Measurements from ENCODE around the gene NSG2. TPM values are rescaled to one million over a fixed set of nuclear protein-coding genes. Genes with fewer than 3 reads are reported as not detected.

Gene NSG2
- total RNA-seq, 1 experiment from 2014 or later, result not detected

DNA sequence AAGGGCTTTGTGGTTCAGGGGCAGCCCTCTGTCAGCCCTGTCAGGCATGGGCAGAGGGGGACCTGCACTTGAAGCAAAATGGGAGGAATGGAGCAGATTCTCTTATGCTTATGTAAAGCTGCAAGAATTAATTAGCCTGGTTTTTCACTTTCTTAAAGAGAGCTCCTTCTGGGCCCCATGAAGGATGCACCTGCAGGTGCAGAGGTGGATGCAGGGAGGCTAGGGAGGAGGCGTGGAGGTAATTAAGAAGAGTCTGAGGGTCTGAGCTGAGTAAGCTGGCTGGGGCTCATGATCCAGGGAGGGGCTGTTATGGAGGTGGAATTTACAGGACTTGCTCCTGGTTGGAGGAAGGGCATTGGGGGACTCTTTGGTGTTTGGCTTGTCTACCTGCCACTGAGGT, 22.0 kb downstream of the NSG2 start:
- no peaks in the 10 kb centered on the region for H3K4me1 Mint-ChIP-seq (ENCODE audit: insufficient read depth, unreplicated experiment)
- ChIA-PET POLR2A (interaction anchor here (1.1 kb wide), 2 partner anchors 19 to 195 kb away, joined by 3 read pairs; no protein-coding TSS in a partner anchor), CTCF (interaction anchor here (0.6 to 1.4 kb wide), 5 partner anchors 22 to 250 kb away, joined by 3 to 5 read pairs (median 3); partner anchors contain the start of gene NSG2)
- H3K27me3 Mint-ChIP-seq (ENCODE audit: insufficient read depth, unreplicated experiment), result peaks cover 33% of the 10 kb centered on the region
- TF ChIP-seq, protein P1, sequence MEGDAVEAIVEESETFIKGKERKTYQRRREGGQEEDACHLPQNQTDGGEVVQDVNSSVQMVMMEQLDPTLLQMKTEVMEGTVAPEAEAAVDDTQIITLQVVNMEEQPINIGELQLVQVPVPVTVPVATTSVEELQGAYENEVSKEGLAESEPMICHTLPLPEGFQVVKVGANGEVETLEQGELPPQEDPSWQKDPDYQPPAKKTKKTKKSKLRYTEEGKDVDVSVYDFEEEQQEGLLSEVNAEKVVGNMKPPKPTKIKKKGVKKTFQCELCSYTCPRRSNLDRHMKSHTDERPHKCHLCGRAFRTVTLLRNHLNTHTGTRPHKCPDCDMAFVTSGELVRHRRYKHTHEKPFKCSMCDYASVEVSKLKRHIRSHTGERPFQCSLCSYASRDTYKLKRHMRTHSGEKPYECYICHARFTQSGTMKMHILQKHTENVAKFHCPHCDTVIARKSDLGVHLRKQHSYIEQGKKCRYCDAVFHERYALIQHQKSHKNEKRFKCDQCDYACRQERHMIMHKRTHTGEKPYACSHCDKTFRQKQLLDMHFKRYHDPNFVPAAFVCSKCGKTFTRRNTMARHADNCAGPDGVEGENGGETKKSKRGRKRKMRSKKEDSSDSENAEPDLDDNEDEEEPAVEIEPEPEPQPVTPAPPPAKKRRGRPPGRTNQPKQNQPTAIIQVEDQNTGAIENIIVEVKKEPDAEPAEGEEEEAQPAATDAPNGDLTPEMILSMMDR (IDR thresholded peaks at IDR 0.05; ENCODE audit: unreplicated experiment), result no peak
- no peak for DNase-seq (ENCODE audit: unreplicated experiment)
- no peak overlapping the region for H3K4me3 Mint-ChIP-seq (ENCODE audit: unreplicated experiment)
- BruUV-seq (replicated peaks), result no TSS peak
- no peaks in the 10 kb centered on the region for H3K9me3 Mint-ChIP-seq (ENCODE audit: unreplicated experiment)
- intact Hi-C loops (cut with micrococcal nuclease), result no loop called here
- no peaks in the 10 kb centered on the region for H3K36me3 Mint-ChIP-seq (ENCODE audit: insufficient read depth, unreplicated experiment)
- no peak overlapping the region for H3K27ac Mint-ChIP-seq (ENCODE audit: low read depth, unreplicated experiment)

DNA sequence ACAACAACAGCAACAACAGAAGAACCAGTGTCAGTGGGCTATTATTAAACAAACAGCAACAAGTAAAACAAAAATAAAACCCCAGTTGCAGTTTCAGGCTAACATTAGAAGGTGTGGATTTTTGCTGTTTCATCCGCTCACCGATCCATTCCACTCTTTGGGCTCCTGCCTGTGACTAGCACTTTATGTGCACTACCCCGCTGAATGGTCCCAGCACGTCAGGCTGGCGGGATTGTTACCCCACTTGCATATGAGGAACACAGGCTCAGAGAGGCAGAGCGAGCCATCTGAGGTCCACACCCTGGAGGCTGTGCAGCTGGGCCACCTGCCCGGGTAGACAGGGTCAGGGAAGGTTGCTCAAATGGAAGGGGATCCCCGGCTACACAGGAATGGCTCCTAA, 26.0 kb downstream of the NSG2 start:
- Mint-ChIP-seq H3K27me3 (ENCODE audit: insufficient read depth, unreplicated experiment) (no peaks in the 10 kb centered on the region), H3K36me3 (ENCODE audit: insufficient read depth, unreplicated experiment) (no peaks in the 10 kb centered on the region), H3K27ac (ENCODE audit: low read depth, unreplicated experiment) (no peak overlapping the region), H3K4me1 (ENCODE audit: insufficient read depth, unreplicated experiment) (no peaks in the 10 kb centered on the region), H3K4me3 (ENCODE audit: unreplicated experiment) (no peak overlapping the region), H3K9me3 (ENCODE audit: unreplicated experiment) (no peaks in the 10 kb centered on the region)
- POLR2A ChIA-PET, result no interaction called here
- TF ChIP-seq, protein P1 (IDR thresholded peaks at IDR 0.05; ENCODE audit: unreplicated experiment), result no peak
- DNase-seq (ENCODE audit: unreplicated experiment), result no peak
- CTCF ChIA-PET, result interaction anchor here (0.6 kb wide), 1 partner anchor 244 kb away, joined by 3 read pairs; no protein-coding TSS in a partner anchor
- BruUV-seq (replicated peaks), result no TSS peak
- intact Hi-C loops (cut with micrococcal nuclease), result no loop called here

DNA sequence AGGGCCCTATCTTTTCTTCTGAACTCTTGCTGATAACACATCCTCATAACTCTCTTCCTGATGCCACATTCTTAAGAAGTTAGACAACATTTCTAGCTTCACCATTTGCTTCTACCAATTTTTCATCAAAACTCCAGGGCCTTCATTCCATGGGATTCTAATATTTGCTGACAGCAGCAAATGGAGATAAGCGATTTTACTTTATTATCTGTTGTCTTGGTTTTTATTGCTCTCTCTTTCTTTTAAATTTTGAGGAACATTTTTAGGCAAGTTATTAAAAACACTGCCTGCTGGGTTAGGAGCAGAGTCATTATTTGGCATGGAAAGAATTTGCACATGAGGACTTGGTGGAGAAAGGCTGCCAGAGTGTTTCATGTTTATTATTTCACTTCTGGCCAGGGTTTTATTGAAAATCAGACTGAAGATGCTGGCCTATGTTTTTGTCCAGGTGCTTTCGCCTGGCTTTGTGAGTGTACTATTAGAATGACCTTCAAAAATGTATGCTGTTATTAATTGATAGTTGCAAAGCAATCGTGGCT, 27.7 kb downstream of the NSG2 start:
- Mint-ChIP-seq H3K4me1 (ENCODE audit: insufficient read depth, unreplicated experiment) (peaks cover 3% of the 10 kb centered on the region), H3K36me3 (ENCODE audit: insufficient read depth, unreplicated experiment) (peaks cover 5% of the 10 kb centered on the region), H3K9me3 (ENCODE audit: unreplicated experiment) (no peaks in the 10 kb centered on the region), H3K27me3 (ENCODE audit: insufficient read depth, unreplicated experiment) (no peaks in the 10 kb centered on the region), H3K27ac (ENCODE audit: low read depth, unreplicated experiment) (no peak overlapping the region), H3K4me3 (ENCODE audit: unreplicated experiment) (no peak overlapping the region)
- TF ChIP-seq, protein P1 (IDR thresholded peaks at IDR 0.05; ENCODE audit: unreplicated experiment), result no peak
- POLR2A ChIA-PET, result interaction anchor here (1.2 kb wide), 1 partner anchor 9 kb away, joined by 5 read pairs; no protein-coding TSS in a partner anchor
- no TSS peak for BruUV-seq (replicated peaks)
- CTCF ChIA-PET, result interaction anchor here (0.7 kb wide), 1 partner anchor 774 kb away, joined by 3 read pairs; no protein-coding TSS in a partner anchor
- intact Hi-C loops (cut with micrococcal nuclease), result no loop called here
- DNase-seq (ENCODE audit: unreplicated experiment), result no peak

DNA sequence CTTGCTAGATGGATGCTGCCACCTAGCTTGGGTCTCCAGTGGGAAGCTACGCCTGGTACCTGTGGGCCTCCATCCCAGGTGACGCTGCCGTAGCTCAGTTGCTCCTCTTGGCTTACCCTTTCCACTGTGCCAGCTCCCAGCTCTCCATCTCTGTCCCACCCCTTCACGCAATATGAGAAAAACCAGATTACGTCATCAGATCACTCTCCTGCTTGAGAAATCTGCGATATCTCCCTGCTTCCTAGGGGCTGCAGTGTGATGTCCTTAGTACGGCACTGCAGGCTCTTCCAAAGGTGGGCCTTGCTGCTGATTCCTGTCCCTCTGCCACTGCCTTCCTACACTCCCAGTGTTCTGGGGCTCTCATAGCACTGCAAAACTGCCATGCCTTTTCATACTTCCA, 28.9 kb downstream of the NSG2 start:
- TF ChIP-seq, protein P1 (IDR thresholded peaks at IDR 0.05; ENCODE audit: unreplicated experiment), result no peak
- Mint-ChIP-seq H3K27me3 (ENCODE audit: insufficient read depth, unreplicated experiment) (no peaks in the 10 kb centered on the region), H3K9me3 (ENCODE audit: unreplicated experiment) (no peaks in the 10 kb centered on the region), H3K36me3 (ENCODE audit: insufficient read depth, unreplicated experiment) (peaks cover 5% of the 10 kb centered on the region), H3K4me1 (ENCODE audit: insufficient read depth, unreplicated experiment) (peaks cover 7% of the 10 kb centered on the region), H3K4me3 (ENCODE audit: unreplicated experiment) (no peak overlapping the region), H3K27ac (ENCODE audit: low read depth, unreplicated experiment) (no peak overlapping the region)
- DNase-seq (ENCODE audit: unreplicated experiment), result no peak
- POLR2A ChIA-PET, result interaction anchor here (1.4 kb wide), 1 partner anchor 12 kb away, joined by 7 read pairs; no protein-coding TSS in a partner anchor
- intact Hi-C loops (cut with micrococcal nuclease), result no loop called here
- CTCF ChIA-PET, result interaction anchor here (0.6 to 3.7 kb wide), 4 partner anchors 18 to 53 kb away, joined by 3 to 21 read pairs (median 5); partner anchors contain the start of gene NSG2
- no TSS peak for BruUV-seq (replicated peaks)
